Kidney capillary endothelial cell (primary cell): ENCODE data around the gene TUT4.
A peak's percentile ranks its signal among the peaks of the same experiment; 100 is the strongest.

ENCODE experiments used
- DNase-seq: peaks from one replicate; pipeline ENCODE4 v3.0.0-alpha.2; 2018; ENCODE audit warnings: low spot score

TUT4 gene

DNA sequence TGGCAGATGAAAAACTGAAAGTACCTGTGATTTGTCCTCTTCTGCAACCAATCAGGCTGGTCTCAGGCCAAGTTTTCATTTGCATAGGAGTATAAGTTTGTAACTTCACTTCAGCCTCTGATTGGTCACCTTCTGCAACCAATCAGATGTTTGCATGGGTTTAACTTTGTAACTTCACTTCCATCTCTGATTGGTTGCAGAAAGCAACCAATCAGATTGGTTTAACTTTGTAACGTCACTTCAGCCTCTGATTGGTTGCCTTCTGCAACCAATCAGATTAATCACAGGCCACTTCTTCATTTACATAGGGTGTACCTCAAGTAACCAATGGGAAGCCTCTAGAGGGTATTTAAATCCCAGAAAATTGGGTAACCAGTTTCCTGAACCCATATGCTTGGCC lies 18.9 kb upstream of the TUT4 start:
- no peak for DNase-seq

DNA sequence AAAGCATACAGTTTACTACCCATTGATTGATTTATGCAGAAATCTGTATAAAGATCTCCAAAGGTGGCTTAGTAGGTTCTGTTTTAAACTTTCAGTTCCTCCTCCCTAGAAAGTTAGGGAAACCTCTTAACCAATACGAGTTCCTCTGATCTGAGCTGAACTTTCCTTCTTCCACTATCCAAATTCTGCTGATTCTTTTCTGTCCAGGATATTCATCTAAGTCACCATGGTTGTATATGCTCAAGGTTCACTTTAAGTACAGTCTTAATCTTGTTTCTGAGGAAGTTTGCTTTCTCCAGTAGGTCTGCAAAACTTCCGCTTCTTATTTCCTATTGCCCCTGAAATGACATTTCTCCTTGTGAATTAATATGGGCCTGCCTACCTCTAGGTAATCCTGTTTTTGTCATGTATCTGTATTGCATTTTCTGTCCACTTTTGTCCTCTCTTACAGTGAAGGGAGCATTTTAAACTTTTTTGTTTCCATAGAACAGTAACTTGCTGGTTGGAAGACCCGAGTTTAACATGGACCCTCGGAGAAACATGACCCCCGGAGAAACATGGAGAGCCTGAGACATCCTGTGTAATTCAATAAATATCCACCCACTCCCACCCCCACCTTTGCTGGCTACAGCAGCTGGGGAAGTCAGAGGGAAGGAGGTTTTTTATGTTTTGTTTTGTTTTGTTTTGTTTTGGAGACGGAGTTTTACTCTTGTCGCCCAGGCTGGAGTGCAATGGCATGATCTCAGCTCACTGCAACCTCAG lies 16.7 kb upstream of the TUT4 start:
- DNase-seq: peak; percentile 8

DNA sequence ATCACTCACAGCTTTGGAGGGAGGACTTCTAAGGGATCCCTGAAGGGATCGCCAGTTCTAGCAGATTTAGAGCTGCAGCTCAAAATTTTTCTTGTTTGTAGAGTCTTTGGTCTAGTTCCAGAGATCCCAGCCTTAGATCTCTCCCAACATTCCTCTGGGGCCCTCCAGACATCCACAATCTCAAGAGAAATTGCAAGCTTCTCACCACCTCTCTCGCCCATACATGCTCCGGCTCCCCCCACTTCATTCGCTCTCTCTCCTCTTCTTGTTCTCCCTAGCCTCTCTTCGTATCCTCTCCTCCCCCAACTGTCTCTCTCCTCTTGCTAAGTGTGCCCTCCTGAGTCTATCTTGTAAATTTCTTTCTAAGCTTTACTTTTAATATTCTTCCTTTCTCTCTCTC lies 15.1 kb upstream of the TUT4 start:
- no peak for DNase-seq

DNA sequence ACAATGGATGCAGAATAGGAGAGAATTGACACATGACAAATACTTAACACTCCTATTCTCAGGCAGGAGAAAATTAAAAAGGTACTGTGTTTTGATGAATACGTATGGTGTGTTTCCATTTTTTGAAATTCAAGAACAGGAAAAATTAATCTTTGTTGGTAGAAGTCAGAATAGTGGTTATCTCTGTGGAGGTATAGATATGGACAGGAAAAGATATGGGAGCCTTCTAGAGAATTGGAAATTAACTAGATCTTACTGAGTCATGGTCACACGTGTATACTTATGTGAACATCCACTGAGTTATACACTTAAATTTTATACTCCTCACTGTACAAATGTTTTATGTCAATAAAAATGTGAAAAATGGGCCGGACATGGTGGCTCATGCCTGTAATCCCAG lies 9.9 kb upstream of the TUT4 start:
- no peak for DNase-seq

DNA sequence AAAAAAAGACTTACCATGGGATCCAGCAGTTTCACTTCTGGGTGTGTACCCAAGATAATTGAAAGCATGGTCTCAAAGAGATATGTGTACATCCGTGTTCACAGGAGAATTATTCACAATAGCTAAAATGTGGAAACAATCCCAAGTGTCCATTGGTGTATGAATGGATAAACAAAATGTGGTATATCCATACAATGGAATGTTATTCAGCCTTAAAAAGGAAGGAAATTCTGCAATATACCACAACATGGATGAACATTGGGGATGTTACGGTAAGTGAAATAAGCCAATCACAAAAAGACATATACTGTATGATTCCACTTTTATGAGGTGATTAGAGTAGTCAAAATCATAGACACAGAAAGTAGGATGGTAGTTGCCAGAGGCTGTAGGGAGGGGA lies 7.0 kb upstream of the TUT4 start:
- DNase-seq: no peak

DNA sequence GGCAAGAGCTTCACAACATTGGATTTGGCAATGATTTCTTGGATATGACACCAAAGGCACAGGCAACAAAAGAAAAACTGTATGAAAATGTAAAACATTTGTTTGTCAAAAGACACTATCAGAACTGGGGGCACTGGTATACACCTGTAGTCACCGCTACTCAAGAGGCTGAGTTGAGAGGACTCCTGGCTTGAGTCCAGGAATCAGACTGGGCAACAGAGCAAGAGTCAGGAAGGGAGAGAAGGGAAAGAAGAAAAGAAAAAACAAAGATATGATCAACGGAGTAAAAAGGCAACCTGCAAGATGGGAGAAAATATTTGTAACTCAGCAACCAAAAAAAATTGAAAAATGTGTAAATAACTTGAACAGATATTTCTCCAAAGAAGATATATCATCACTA lies 6.0 kb upstream of the TUT4 start:
- no peak for DNase-seq

DNA sequence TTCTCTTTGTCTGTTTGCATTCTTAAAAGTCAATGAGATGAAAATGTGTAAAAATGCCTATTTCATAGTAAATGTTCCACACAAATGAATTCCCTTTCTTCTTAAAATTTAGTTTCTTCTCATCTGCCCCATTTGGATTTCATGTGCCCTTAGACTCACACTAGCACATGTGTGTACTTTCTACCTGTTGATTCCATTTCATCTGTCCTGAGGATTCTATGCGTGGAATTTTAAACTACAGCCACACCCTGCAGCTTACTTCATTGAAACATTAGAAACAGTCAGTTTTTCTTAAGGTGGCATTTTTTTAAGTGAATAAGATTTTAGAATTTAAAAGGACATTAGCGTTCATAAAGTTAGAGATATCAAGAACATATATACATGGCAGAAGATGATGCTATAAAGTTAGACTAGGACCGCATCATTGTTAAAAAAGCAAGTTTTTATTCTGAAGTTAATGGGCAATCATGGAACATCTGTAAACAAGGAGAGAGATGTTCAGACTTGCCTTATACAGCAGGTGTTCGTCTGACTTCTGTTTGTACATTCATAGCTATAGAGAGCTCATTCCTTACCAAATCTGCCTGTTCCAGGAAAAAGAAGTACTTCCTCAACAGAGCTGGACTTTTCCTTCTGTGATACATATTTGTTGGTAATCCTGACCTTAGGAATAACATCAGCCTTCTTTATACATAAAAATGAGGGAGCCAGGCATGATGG lies 3.9 kb upstream of the TUT4 start:
- no peak for DNase-seq

DNA sequence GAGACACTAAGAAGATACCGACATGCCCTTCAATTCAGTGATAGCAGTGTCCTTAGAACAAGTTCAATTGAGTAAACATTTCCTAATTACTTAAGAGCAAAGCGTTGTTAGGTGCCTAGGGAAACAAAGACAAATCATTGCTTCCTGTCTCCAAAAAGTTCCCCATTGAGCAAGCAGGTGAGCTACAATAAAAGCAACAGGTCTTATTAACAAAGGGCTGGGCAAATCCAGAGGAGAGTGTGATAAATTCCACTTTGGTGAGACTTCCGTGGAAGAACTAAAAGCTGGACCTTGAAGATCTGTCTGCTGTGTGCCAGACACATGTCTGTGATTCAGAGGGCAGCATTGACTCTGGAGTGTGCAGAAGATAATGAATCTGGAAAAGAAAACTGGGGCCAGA lies 1.9 kb upstream of the TUT4 start:
- DNase-seq: no peak

DNA sequence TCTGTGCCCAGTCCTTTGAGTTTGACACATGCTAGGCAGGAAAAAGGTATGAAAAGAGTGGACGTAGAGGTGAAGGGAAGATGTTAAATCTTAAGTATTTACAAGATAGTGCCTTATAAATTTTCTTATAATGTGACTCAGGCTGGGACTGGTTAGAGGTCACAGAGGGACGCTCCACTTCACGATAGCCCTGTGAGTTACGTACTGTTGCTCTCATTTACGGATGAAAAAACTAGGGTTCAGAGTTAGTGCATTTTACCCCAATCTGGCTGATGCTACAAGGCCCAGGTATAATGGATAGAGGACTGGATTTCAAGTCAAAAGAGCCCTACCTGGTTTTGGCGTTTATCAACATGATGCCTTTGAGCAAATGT lies 1.4 kb upstream of the TUT4 start:
- DNase-seq: peak; percentile 2

DNA sequence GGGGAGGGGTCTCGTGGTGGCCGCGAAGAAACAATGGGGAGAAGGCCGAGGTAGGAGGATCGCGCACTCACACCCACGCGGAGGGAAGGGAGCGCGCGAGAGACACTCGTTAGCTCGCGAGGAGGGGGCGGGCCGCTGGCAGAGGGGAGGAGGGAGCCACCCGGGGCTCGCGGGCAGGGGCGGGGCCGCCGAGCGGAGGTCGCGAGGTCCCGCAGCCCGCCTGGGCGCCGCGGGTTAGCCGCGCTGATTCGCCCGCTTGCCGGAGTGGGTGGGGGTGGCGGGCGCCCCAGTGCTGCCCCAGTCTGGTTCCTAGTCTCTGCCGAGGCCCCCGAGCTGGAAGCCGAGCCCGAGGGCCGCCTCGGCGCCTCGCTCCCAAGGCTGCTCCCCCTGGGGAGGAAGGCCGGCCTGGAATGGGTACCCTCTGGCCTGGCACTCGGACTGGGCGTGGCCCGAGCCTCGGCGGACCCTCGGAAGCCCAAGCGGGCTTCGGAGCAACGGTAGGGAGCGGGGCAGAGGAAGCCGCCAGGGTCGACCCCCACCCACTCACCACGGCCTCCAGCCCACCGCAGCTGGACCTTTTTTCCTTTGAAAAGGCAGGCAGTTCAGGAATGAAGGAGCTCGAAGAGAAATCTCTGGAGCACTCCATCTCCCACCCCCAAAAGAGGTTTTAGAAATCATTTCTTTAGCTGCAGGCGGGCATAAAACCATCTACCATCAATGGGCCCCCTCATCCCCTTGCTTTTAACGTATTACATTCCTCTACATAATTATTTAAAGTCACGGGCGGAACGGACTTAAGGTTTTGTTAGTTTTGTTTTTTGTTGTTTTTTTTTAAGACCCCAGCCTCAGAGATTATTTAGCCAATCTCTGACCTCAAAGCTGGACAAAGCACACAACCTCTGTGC lies 722 bp upstream of the TUT4 start:
- DNase-seq: peak; percentile 62

DNA sequence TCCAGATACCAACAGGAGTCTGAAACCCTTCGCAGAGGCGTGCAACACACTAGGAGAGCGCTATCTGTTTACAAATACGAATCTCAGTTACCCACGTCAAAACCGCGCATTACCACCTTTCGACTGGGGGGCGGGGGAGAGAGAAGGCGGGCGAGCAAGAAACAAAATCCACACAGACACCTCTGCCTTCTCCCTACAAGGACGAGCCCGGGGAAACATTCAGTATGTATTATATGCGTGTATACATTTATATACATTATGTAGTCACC lies 722 bp downstream of the TUT4 start:
- no peak for DNase-seq

DNA sequence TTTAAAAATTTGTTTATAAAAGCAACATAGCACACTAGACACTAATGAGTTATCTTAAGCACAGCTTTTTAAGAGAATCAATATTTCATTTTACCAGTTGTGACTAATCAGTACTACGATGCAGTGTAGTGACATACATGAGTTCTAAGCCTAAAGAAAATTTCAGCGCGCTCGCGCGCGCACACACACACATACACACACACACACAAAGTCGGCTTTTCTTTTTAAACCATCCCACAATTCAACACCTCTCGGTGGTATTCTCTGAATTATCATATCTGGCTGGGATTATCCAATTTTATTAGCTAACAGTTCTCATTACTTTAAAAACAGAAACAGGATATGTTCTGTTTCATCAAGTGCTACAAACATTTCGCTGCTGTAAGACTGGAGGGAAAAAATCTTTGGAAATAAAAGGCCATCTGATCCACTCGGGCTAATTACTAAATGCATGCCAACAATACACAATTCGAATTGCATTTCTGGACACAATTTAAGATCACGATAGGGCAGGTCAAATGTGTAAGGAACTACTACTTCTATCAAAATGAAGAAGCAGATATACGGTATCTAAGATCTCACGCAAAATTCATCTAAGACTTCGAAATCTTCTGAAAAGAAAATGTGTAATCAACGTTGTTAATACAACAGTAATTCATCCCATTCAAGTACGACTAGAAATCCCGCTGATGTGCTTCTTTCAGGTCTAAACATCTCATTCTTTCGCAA lies 1.2 kb downstream of the TUT4 start:
- peak; percentile 40 for DNase-seq

DNA sequence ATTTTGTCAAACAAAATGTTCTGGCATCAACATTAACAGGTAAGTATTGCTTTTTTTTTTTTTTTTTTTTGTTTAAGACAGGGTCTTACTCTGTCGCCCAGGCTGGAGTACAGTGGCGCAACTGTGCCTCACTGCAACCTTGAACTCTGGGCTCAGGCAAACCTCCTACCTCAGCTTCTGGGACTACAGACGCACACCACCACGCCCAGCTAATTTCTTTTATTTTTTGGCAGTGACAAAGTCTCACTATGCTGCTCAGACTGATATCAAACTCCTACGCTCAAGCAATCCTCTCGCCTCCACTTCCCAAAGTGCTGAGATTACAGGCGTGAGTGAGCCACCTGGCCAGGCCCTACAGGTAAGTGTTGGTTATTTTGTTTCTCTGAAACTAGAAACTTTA lies 2.4 kb downstream of the TUT4 start:
- DNase-seq: no peak

DNA sequence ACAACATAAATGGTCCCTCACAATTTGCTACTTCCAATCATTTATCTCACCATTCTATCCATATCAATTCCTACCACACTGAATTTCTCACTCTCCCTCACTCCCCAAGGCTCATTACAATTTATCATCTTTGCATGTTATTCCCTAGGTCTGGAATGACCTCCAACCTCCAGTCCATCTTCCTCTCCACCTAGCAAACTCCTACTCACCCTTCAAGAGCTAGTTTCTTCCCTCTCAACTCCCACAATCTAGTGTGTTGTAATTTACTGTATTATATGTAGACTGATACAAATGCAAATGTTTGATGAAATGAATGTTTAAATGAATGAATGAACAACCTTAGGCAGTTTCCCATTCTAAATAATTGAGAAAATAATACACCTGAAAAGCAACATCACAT lies 3.6 kb downstream of the TUT4 start:
- no peak for DNase-seq

DNA sequence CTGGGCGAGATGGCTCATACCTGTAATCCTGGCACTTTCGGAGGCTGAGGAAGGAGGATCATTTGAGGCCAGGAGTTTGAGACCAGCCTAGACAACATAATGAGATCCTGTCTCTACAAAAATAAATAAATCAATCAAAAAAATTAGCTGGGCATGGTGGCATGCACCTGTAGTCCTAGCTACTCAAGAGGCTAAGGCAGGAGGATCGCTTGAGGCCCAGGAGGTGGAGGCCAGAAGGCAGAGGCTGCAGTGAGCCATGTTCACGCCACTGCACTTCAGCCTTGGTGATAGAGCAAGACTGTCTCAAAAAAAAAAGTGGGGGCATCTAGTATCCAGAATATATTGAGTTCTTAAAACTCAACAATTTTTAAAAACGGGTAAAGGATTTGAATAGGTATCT lies 6.0 kb downstream of the TUT4 start:
- DNase-seq: no peak

DNA sequence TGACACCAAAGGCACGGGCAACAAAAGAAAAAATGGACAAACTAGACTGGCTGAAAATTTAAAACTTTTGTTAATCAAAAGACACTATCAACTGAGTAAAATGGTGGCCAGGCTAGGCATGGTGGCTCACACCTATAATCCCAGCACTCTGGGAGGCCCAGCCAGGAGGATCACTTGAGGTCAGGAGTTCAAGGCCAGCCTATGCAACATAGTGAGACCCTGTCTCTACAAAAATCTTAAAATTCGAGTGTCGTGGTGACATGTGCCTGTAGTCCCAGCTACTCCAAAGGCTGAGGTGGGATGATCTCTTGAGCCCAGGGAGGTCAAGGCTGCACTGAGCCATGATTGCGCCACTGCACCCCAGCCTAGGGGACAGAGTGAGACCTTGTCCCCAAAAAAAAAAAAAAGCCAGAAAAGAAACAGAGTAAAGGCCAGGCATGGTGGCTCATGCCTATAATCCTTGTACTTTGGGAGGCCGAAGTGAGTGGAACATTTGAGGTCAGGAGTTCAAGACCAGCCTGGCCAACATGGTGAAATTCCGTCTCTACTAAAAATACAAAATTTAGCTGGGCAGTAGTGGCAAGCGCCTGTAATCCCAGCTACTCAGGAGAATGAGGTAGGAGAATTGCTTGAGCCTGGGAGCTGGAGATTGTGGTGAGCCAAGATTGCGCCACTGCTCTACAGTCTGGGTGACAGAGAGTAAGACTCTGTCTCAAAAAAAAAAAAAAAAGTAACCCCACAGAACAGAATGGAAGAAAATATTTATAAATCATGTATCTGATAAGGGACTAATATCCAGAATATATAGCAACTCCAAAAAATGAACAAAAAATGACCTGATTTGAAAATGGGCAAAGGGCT lies 8.0 kb downstream of the TUT4 start:
- no peak for DNase-seq

DNA sequence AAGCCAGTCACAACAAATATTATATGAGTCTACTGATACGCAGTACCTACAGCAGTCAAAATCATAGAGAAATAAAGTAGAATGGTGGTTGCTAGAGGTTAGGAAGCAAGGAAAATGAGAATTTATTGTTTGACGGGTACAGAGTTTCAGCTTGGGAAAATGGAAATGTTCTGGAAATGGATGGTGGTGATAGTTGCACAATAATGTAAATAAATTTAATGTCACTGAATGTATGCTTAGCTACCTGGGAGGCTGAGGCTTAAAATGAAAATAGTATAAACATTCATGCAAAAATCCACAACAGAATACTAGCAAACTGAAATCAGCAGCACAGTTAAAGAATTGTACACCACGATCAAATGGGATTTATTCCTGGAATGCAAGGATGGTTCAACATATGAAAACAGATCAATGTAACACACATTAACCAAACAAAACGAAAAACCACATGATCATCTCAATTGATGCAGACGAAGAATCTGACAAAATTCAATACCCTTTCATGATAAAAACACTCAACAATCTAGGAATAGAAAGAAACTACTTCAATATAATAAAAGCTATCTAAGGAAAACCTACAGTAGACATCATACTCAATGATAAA lies 10.7 kb downstream of the TUT4 start:
- no peak for DNase-seq

DNA sequence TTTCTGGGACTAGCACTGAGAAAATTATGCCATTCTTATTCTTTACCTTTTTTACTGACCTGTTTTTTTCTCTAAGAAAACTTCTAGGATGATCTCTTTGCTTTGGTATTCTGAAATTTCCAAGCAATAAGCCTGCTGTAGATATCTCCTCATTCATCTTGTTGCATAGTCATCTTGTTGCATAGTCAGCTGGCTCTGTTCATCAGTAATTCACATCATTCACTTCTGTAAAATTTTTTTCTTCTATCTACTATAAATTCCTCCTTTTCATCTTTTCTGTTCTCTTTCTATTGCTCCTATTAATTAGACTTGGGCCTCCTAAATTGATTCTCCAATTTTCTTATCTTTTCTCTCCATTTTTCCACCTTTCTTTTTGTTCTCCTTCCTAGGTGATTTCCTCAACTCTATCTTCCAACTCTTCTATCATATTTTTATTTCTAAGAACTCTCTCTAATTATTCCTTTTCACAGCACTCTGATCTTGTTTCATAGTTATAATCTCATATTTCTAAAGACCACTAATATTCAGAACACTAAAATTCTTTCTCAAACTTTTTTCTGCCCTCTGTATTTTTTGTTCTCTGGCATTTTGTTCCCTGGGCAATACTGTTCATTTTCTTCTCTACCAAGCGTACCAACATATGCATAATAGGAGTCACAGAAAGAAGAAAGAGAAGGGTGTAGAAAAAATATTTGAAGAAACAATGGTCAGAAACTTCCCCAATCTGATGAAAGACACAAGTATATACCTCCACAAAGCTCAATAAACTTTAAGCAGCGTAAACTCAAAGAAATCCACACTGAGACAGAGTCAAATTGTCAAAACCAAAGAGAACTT lies 17.7 kb downstream of the TUT4 start:
- no peak for DNase-seq

DNA sequence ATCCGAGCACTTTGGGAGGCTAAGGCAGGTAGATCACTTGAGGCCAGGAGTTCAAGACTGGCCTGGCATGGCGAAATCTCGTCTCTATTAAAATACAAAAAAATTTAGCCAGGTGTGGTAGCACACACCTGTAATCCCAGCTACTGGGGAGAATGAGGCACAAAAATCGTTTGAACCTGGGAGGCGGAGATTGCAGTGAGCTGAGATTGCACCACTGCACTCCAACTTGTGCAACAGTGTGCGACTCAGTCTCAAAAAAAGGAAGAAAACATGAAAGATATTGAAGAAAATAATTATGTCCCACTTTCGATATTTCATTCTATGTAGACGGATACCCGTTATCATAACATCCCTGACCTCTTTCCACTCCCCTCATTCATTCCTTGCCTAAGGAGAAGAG lies 19.2 kb downstream of the TUT4 start:
- no peak for DNase-seq

DNA sequence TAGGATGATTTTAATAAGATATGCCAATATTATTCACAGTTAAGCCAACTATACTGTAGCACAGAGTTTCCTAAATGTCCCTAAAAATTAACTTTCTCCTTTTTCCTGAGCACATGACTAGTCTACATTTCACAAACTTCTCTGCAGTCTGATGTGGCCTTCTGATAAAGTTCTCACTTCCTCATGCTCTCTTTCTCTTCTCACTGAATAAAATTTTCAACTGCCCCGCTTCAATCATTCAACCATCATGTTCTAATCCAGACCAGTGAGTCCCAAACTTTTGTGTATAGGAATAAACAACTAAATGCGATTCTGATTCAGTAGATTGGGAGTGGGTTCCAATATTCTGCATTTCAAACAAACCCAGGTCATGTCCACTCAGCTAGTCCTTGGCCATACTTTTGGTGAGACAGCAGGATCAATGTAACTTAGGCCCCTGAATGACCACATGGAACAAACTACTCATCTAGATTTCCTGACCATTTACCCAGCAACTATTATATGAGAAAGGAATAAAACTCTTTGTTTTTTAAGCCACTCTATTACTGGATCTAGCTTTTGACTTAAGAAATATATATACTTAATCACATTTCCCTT lies 20.1 kb downstream of the TUT4 start:
- no peak for DNase-seq
